ENCODE measurements around the gene ATP6V0A4.

- no peak for TF ChIP-seq CTCF (conservative IDR thresholded peaks at IDR 0.05 in 1 of 2, IDR thresholded peaks at IDR 0.05 in 1 of 2; ENCODE audit: low read depth in 1 of 2, low read length in 2 of 2)
- no peak for TF ChIP-seq EZH2 (IDR thresholded peaks at IDR 0.05; ENCODE audit: low read length, missing control alignments)
Observed at GRCh38 chr7:138690495-138690894, 107.5 kb downstream of the ATP6V0A4 start.

All from fibroblast of lung (primary cell).